Measurements from ENCODE around the gene SLC26A4.

SLC26A4 gene

GRCh38 chr7:107742678-107743566, 82.3 kb downstream of the SLC26A4 start:
- in situ Hi-C loops (cut with HindIII; ENCODE audit: low sequenced_read_pairs) = no loop called here

GRCh38 chr7:107743567-107744344, 83.1 kb downstream of the SLC26A4 start, which contains the start of gene CBLL1:
Gene CBLL1 (plus strand): TSS chr7:107744142. CDS start chr7:107744164, 22 bp downstream.
- in situ Hi-C loops (cut with HindIII; ENCODE audit: low sequenced_read_pairs) = no loop called here

GRCh38 chr7:107744345-107744750, 83.7 kb downstream of the SLC26A4 start:
- in situ Hi-C loops (cut with HindIII; ENCODE audit: low sequenced_read_pairs) = no loop called here

GRCh38 chr7:107746006-107746405, 85.4 kb downstream of the SLC26A4 start:
- in situ Hi-C loops (cut with HindIII; ENCODE audit: low sequenced_read_pairs) = no loop called here

GRCh38 chr7:107751113-107751512, 90.5 kb downstream of the SLC26A4 start:
- in situ Hi-C loops (cut with HindIII; ENCODE audit: low sequenced_read_pairs) = no loop called here

GRCh38 chr7:107754642-107755041, 94.0 kb downstream of the SLC26A4 start:
- in situ Hi-C loops (cut with HindIII; ENCODE audit: low sequenced_read_pairs) = no loop called here

GRCh38 chr7:107758667-107759066, 98.0 kb downstream of the SLC26A4 start:
- in situ Hi-C loops (cut with HindIII; ENCODE audit: low sequenced_read_pairs) = no loop called here

GRCh38 chr7:107767391-107767790, 106.8 kb downstream of the SLC26A4 start:
- in situ Hi-C loops (cut with HindIII; ENCODE audit: low sequenced_read_pairs) = no loop called here
